Measurements from ENCODE around the gene CEP131.

DNA sequence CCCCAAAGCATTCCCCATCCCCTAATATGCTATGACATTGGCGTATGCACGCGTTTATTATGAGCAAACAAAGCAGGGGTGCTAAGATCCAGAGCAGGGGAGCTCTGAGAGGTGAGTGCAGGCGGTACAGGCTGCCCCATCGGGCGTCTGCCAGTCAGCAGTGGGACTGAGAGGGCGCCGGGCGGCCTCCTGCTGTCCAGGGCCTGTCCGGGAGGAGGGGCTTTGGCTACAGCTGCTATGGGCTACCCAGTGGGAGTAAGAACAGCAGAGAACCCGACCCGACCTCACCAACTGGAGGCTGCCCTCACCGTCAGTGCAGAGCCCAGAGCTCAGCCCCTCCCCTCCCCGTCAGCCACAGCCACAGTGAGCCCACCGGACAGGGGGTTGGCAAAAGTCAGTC, 38.2 kb downstream of the CEP131 start:
- TF ChIP-seq POLR2A (IDR thresholded peaks at IDR 0.05) (no peak), POLR2AphosphoS5 (IDR thresholded peaks at IDR 0.05) (no peak)
